Posterior vena cava (tissue), 2 donors: ENCODE measurements around the gene UBE2H. TPM values are rescaled to one million over a fixed set of nuclear protein-coding genes. Genes with fewer than 3 reads are reported as not detected.
"Not testable (repeated sequence)": the region's sequence is repeated elsewhere in the genome, so short reads cannot be mapped to it uniquely, and the experiment has no call there.

ENCODE experiments used
- DNase-seq: peaks from one replicate; pipeline ENCODE4 v3.0.0-alpha.2; 2020; ENCODE audit warnings: low spot score
- intact Hi-C, 2 donors: fragments of 100-400 bp; cut with DNase I; formaldehyde crosslinking; loops; one replicate each; pipeline versions ENCODE4 v1.14.1 to v1.14.2; 2022 to 2023
- total RNA-seq, 2 donors: library from RNA; stranded (reverse); fragmentation: NEBNext Ultra II Directional; extraction: Animal tissue kit (Norgen Biotek cat#: 25700); gene quantifications; one replicate each; pipeline ENCODE4 v1.2.1, GENCODE V29; 2021
- donor health status: DM: yes; HTN: yes; CAD: no.
- donor health status: DM: yes; HTN: yes; CAD: no.

Gene UBE2H
- total RNA-seq, 2 donors from 2014 or later: 77.0 to 138 TPM

DNA sequence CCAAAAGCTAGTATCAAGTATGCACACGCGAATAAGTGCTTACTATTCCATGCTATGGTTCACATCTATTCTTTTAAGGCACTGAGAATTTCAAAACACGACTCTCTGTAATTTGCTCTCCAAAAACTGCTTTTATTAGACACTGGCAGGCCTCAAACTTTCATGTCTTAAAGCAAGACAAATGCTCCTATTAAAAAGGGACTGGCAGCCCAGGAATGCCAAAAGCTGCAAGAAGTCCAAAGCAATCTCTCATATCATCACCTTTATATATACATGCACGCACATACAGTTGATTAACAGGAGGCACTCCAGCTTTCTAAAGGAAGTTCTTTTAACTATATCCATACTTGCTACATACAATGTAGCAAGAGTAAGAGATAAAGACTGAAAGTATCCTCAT lies 34.8 kb downstream of the UBE2H start:
- intact Hi-C loops: no loop called here
- no peak for DNase-seq

DNA sequence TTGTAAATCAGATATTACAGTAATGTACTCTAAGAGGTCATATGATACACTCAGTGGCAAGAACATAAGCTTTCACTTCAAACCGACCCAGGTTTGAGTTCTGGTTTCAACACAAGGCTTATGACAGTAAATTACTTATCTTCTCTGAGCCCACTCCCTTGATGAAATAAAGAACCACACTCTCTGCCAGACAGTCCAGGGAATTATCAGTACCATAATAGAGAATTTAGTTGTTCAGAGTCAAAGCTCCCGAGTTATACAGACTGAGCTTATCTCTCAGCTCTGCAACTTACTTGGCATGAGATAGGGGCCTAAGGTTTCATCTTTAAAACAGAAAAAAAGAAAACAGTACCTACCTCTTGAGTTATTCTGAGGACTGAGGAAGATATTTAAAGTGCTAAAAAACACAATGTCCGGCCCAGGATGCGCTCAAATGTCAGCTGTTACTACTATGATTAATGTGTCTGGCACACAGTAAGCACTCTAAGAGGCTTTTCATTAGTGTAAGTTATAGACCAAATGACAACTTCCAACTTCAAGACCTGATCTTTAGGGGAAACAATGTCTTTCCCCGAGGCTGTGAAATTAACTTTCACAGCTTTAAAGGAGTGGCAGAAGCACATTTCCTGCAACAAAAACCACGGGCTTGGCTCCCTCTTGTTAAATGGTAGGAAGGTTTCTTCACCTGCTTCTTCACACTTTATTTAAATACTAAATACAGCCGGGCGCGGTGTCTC lies 38.1 kb downstream of the UBE2H start:
- intact Hi-C loops: no loop called here
- DNase-seq: no peak

DNA sequence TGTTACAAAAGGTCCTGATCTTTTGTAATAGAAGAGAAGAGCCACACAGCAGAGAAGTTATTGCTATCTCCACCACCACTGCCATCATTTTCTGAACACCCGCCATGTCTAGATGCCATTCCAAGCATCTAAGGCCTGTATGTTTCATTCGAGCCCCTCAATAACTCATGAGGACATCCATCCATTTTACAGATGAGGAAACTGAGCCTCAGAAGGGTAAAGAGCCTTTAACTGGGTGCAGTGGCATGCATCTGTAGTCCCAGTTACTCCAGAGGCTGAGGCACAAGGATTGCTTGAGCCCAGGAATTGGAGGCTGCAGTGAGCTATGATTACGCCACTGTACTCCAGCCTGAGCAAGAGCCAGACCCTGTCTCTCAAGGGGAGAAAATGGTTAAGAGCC lies 39.3 kb downstream of the UBE2H start:
- DNase-seq: no peak
- intact Hi-C loops: no loop called here

DNA sequence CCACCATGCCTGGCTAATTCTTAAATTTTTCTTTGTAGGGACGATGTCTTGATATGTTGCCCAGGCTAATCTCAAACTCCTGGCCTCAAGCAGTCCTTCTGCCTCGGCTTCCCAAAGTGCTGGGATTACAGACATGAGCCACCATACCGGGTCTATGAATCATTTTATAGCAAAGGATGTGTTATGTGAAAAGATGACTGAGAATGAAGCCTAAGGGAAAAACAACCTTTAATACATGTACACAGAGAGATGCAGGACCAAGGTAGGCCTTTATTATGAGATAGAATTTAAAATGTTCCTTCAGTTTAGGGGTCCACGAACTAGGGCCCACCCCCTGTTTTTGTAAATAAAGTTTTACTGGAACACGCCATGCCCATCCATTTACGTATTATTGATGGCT lies 41.0 kb downstream of the UBE2H start:
- intact Hi-C loops: no loop called here
- no peak for DNase-seq

DNA sequence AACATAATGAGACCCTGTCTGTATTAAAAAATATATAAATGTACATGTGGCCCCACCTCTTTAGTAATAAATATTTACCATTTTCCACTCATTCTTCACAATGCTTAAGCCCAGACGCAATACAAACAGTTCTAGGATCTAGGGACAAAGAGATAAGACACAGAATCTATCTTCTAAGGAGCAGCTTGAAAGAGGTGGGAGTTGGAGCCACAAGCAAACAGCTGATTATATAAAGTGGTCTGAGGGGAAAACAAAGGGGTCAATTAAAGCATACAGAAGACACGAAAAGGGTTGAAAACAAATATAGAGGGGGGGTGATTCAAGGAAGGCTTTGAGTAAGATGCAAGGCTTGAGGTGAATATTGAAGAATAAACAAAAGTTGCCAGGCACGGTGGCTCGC lies 43.1 kb downstream of the UBE2H start:
- no peak for DNase-seq
- intact Hi-C loops: no loop called here

DNA sequence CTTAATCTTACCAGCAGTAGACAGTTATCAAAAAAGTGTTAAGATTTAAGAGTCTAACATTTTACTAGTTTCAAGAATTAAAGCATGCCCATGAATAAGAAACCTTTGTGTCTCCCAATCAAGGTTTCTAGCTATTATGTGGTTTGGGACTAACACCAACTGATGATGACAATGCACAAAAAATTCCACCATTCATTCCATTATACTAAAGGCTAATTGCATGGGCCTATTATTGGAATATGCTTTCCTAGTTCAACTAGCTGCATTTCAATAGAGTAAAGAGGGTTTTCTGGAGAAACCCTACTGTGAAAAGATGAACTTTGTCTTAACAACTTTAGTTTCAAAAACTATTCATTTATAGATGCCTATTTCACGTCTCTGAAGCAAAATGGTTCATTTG lies 44.6 kb downstream of the UBE2H start:
- DNase-seq: no peak
- intact Hi-C loops: no loop called here

DNA sequence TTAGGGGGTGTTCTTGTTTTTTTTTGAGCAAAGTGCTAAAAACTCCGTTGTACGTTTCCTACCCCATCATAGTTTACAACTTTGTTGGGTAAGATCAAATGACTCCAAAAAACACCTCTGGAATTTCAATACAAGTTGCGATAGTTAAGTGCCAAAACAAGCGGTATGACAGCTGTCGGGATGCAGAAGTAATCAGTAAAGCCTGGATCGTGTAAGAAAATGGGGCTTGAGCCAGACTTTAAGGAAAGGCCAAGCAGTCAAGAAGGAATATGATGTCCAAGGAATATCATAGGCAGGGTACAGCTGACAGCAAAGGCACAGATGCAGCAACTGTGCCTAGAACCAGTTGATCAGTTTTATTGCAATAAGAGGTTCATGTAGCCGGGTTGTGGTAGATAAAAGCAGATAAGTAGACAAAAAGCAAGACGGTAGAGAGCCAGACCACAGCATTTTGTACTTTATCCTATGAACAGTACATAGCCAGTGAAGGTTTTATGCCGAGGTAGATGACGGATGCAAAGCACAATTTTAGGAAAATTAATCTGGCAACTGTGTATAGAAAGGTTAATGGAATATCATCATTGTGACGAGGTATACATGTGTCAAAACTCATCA lies 45.5 kb downstream of the UBE2H start:
- DNase-seq: no peak
- intact Hi-C loops: no loop called here

DNA sequence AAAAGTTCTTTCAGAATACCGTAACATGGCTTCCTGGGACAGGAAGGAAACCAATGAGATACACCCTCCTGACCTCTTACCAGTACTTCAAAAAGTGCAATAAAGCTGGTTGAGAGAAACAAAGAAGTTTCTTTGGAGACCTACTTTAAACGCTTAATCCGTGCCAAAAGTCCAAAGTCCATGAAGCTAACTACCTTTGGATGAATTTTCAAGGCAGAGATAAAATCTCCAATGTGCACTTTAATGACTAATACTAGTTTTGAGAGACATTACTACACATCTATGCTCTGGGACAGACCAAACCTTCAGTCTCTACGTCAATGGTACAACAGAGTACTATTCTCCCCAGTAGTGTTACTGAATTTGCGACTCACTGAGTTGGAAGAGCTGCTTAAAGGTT lies 46.1 kb downstream of the UBE2H start:
- intact Hi-C loops: no loop called here
- no peak for DNase-seq

DNA sequence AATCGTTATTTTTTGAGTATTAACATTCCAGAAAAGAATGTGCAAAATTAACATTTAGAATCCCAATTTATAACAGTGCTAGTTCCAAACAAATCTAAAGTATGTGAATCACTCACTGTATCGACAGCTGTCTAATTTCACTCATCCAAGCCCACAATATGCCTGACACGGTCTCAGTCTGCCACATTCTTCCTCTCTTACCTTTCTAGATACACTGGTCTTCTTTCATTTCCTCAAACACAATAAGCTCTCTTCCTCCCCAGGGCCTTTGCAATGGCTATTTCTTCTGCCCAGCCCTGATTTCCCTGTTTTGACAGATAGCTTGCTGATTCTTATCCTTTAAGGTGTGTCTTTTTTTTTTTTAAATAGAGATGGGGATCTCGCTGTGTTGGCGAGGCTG lies 48.8 kb downstream of the UBE2H start:
- intact Hi-C loops: no loop called here
- DNase-seq: no peak

DNA sequence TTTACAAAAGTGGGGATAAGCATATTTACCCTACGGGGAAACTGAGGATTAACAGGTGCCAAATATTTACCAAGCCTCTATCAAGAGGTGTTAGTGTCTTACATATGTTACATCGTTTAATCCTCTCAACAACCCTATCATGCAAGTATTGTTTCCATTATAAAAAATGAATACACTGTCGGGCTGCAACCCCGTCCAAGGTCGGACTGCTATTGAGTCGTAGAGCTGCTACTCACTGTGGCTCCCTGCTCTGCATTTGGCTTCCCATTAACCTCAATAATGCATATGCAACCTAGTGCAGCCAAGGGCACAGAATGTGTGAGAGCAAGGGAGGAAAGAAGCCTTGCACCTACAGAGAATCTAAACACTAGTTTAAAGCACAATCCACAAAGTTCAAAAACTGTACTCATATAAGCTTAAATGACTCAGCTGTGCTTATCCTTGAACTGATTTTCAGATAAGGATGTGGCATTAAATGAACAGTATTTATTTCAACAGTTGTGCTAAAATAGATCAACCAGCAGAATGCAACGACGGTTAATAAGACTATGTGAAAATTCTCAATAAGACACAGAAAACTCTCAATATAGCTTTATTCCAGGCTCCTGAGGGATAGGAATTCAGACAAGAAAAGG lies 49.9 kb downstream of the UBE2H start:
- intact Hi-C loops: no loop called here
- no peak for DNase-seq

DNA sequence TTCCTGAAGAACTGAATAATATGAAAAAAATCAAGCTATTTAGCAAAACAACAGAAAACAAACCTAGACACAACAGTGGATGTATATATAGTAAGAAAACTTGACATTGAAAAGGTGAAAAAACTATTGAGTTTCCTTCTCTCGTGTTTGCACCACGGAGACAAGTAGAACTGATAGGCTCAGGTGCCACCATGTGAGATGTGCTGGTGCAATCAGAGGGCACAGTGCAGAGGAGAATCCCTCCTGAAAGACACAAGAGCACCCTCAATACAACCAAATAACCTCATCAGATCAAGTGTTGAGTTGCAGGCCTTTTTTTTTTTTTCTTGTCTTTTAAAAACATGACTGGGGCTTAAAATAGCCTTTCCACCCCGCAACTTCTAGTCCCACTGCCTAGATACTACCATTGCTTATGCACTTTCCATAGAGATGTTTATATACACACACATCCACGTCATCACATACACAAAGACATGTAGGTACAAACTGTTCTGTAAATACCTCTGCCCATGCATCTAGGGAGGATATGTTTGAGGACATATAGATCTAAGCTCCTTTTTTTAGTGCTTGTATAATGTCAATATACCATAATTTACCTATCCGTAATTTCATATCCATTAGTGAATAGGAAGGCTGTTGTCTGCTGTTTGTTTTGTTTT lies 54.1 kb downstream of the UBE2H start:
- DNase-seq: no peak
- intact Hi-C loops: no loop called here

DNA sequence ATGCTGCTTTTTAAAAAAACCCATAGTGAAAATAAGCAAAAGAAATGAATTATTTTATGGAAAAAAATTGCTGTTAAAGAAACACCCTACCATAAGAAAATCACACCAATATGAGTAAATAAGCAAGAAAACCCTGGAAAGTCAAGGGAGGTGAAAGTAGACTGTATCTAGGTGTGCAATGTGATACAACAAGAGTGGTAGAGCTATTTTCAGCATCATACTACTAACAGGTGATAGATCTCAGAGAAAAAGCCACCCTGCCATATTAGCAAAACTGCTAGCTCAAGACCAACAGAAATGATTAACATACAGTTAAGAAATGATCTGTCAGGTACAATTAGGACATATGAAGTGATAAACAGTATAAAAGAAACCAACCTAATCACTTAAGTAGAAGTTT lies 54.8 kb downstream of the UBE2H start:
- DNase-seq: no peak
- intact Hi-C loops: no loop called here

DNA sequence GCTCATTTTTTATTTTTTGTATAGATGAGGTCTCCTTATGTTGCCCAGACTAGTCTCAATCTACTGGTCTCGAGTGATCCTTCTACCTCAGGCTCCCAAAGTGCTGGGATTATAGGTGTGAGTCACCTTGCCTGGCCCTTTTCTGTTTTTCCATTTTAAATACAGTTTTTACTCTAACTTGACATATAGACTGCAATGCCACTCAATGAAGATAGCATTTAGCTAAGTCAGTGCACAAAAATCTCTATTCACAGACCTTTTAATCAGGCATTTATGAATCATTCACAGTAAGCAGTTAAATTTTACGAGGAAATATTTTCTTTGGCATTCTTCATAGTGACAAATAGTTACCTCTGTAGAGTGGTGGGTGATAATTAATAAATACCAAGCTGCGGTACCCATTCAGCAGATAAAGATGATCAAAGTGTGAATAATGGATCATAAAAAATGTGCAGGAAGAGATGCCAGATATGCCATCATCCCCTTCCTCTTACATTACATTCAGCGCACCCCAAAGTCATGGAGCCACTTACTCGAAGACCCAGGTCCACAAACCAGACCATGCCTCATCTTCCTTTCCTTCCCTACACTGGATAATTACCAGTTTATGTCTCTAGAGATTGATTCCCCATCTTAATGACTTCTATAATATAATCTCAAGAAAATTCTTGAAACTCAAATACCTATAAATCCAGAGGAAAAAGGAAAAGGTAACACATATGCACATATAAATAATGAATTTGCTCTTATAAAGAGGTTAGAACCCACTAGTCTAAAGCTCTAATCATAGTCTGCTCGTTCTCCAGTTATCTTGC lies 56.0 kb downstream of the UBE2H start:
- no peak for DNase-seq
- intact Hi-C loops: no loop called here

DNA sequence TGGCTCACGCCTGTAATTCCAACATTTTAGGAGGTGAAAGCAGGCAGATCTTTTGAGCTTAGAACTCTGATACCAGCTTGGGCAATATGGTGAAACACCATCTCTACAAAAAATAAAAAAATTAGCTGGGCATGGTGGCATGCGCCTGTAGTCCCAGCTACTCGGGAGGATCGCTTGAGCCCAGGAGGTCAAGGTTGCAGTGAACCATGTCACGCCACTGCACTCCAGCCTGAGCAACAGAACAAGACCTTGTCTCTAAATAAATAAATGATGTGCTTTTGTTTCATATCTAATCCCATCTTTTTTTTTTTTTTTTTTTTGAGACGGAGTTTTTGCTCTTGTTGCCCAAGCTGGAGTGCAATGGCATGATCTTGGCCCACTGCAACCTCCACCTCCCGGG lies 58.6 kb downstream of the UBE2H start:
- not testable (repeated sequence) for DNase-seq

DNA sequence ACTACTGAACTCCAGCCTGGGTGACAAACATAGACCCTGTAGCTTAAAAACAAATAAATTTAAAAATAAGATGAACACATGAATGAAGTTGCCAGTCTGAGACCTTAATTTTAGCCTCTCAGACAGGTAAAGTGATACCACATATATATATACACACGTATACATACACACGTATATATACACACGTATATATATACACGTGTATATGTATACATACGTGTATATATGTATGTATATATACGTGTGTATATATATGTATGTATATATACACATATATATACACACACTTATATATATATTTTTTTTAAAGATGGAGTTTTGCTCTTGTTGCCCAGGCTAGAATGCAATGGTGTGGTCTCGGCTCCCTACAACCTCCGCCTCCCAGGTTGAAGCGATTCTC lies 62.7 kb downstream of the UBE2H start:
- intact Hi-C loops: no loop called here

More for the DNA sequence above, 58.6 kb downstream of the UBE2H start:
- intact Hi-C loops: not testable (repeated sequence)

DNA sequence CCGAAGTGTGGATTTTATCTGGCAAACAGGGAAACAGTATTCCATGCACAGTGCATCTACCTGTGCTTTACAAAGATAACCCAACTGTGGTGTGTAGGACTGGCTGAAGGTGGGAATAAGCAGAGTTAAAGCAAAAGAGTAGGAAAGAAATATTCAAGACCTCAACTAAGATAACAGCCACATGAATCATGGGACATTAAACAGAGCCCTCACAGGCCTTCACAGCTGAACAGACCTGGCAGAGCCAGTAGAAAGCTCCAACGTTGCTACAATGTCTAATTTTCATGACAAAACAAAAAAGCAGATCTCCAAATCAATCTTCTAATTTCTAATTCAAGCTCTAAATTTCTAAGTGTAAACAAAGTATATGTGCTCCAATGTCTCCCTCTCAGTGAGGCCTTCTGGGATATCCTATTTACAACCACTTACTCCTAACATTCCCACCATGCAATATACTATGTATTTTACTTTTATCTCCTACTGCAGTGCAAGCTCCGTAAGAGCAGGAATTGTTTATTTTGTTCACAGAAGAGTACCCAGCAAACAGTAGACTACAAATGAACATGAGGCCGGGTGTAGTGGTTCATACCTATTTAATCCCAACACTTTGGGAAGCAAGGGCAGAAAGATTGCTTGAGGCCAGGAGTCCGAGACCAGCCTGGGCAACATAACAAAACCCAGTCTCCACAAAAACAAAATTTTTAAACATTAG lies 63.5 kb downstream of the UBE2H start:
- DNase-seq: no peak
- intact Hi-C loops: no loop called here

More for the DNA sequence above, 62.7 kb downstream of the UBE2H start:
- no peak for DNase-seq

DNA sequence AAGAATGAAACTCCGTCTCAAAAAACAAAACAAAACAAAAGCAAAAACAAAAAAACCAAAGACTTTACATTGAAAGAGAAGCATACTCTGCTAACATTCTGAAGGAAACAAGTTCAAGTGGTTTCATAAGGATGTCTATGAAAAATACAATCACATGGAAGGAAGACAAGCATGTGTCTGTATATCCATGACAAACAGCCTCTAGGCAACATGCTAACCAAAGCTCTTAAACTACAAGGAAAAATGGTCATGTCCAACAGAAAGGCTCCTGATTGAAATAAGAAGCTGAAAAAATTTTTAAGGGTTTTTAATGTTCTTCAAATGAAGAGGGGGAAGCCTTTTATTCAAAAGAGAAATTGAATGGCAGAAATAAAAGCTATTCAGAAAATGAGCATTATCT lies 64.9 kb downstream of the UBE2H start:
- intact Hi-C loops: no loop called here
- DNase-seq: no peak

DNA sequence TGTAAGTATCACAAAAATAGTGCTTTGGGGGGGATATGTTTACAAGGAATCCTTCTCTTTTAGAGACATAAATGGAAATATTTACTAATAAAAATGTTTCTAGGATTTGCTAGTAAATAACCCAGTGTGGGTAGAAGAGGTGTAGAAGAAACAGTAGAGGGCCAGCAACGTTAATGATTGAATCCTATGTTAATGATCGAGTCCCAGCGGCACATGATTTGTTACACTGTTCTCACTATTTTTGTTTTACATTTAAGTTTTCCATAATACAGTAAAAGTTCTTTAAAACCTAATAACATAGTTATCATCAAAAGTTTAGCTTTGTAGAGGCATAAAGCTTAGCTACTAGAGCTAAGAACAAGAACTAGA lies 66.0 kb downstream of the UBE2H start:
- intact Hi-C loops: no loop called here

More for the DNA sequence above, 66.0 kb downstream of the UBE2H start:
- DNase-seq: no peak
